Activated CD4-positive, alpha-beta T cell treated with anti-CD3 and anti-CD28 coated beads for 4 hours (primary cell): ENCODE results near the gene KRTAP4-12.
"Not testable (repeated sequence)": the region's sequence is repeated elsewhere in the genome, so short reads cannot be mapped to it uniquely, and the experiment has no call there.

Source experiments
- DNase-seq, 2 donors: peaks; one replicate each; pipeline ENCODE4 v3.0.0-alpha.2; 2020

Gene KRTAP4-12

GRCh38 chr17:41123991-41124371 lies at the start of gene KRTAP4-12:
TSS of gene KRTAP4-12 (minus strand) at chr17:41124182. CDS start at chr17:41124122, 60 bp downstream.
- not testable (repeated sequence) for DNase-seq

- DNase-seq = no peak
Measured at GRCh38 chr17:41171886-41172285, 47.9 kb upstream of the KRTAP4-12 start.

- DNase-seq = no peak
Measured at GRCh38 chr17:41168121-41168520, 44.1 kb upstream of the KRTAP4-12 start, which contains the start of gene KRTAP4-3. TSS of gene KRTAP4-3 (minus strand) at chr17:41168221. CDS start at chr17:41168172, 49 bp downstream.

- no peak for DNase-seq
Measured at GRCh38 chr17:41167561-41167960, 43.6 kb upstream of the KRTAP4-12 start.

GRCh38 chr17:41163828-41164227 lies 39.8 kb upstream of the KRTAP4-12 start:
- DNase-seq = no peak

GRCh38 chr17:41160648-41161047 lies 36.7 kb upstream of the KRTAP4-12 start, which contains the start of gene KRTAP4-4:
TSS of gene KRTAP4-4 (minus strand) at chr17:41160748. CDS start at chr17:41160691, 57 bp downstream.
- DNase-seq = no peak

GRCh38 chr17:41160190-41160589 lies 36.2 kb upstream of the KRTAP4-12 start:
- not testable (repeated sequence) for DNase-seq

GRCh38 chr17:41153856-41154255 lies 29.9 kb upstream of the KRTAP4-12 start:
- DNase-seq = no peak

- no peak for DNase-seq
Measured at GRCh38 chr17:41151525-41151924, 27.5 kb upstream of the KRTAP4-12 start.

GRCh38 chr17:41150026-41150425 lies 26.0 kb upstream of the KRTAP4-12 start:
- DNase-seq = no peak

GRCh38 chr17:41149652-41149985 lies 25.6 kb upstream of the KRTAP4-12 start, which contains the start of gene KRTAP4-5:
TSS of gene KRTAP4-5 (minus strand) at chr17:41149825. CDS start at chr17:41149767, 58 bp downstream.
- DNase-seq = no peak

GRCh38 chr17:41148971-41149651 lies 25.1 kb upstream of the KRTAP4-12 start:
- not testable (repeated sequence) for DNase-seq

- DNase-seq = no peak
Measured at GRCh38 chr17:41147531-41148204, 23.7 kb upstream of the KRTAP4-12 start.

- DNase-seq = no peak
Measured at GRCh38 chr17:41145261-41145660, 21.3 kb upstream of the KRTAP4-12 start.

GRCh38 chr17:41144846-41145245 lies 20.9 kb upstream of the KRTAP4-12 start:
- no peak for DNase-seq

GRCh38 chr17:41141361-41141760 lies 17.4 kb upstream of the KRTAP4-12 start:
- DNase-seq = no peak

GRCh38 chr17:41140360-41141131 lies 16.6 kb upstream of the KRTAP4-12 start, which contains the start of gene KRTAP4-6:
TSS of gene KRTAP4-6 (minus strand) at chr17:41140544. CDS start at chr17:41140487, 57 bp downstream.
- no peak for DNase-seq

GRCh38 chr17:41139865-41140264 lies 15.9 kb upstream of the KRTAP4-12 start:
- not testable (repeated sequence) for DNase-seq

GRCh38 chr17:41133880-41134735 lies 10.1 kb upstream of the KRTAP4-12 start:
- no peak for DNase-seq

GRCh38 chr17:41131979-41132378 lies 8.0 kb upstream of the KRTAP4-12 start:
- no peak for DNase-seq

GRCh38 chr17:41127371-41127770 lies 3.4 kb upstream of the KRTAP4-12 start:
- no peak for DNase-seq

- DNase-seq = no peak
Measured at GRCh38 chr17:41126412-41126811, 2.4 kb upstream of the KRTAP4-12 start.
